Stomach (tissue), 9 donors: ENCODE measurements around the gene TNFSF13. TPM values are rescaled to one million over a fixed set of nuclear protein-coding genes. Genes with fewer than 3 reads are reported as not detected.

Experiments
- DNase-seq, 2 donors: peaks; one replicate each; pipeline versions ENCODE4 v3.0.0 to v3.0.0-alpha.2; 2013 to 2019
- H3K27ac ChIP-seq, 5 donors: fragments of 200-600 bp in 4 of 5; sonication (generic) in 4 of 5; one replicate each; pipeline ENCODE4 v1.5.1; 2013 to 2019; ENCODE audit warnings: mild to moderate bottlenecking in 1 of 5, moderate library complexity in 1 of 5
- H3K27me3 ChIP-seq, 3 donors: fragments of 200-600 bp; sonication (generic); one replicate each; pipeline ENCODE4 v1.5.1; 2017 to 2019; ENCODE audit warnings: mixed run types in 1 of 3
- H3K36me3 ChIP-seq, 4 donors: fragments of 200-600 bp; sonication (generic); 1 replicate in 3 of 4; 2 replicates in 1 of 4; pipeline ENCODE4 v1.5.1; 2016 to 2019
- H3K4me1 ChIP-seq, 4 donors: fragments of 200-600 bp; sonication (generic); one replicate each; pipeline ENCODE4 v1.5.1; 2016 to 2019
- H3K4me3 ChIP-seq, 4 donors: fragments of 200-600 bp; sonication (generic) in 3 of 4; one replicate each; pipeline ENCODE4 v1.5.1; 2016 to 2019; ENCODE audit warnings: mild to moderate bottlenecking in 1 of 4
- H3K9me3 ChIP-seq, 4 donors: fragments of 200-600 bp; sonication (generic); one replicate each; pipeline ENCODE4 v1.5.1; 2016 to 2019
- EP300 ChIP-seq: sonication (generic); formaldehyde crosslinking; IDR thresholded peaks from one replicate; pipeline ENCODE4 v1.6.1; 2017; ENCODE audit warnings: antibody characterized with exemption
- POLR2A ChIP-seq, 4 donors: fragments of 450-650 bp; IDR thresholded peaks; one replicate each; pipeline ENCODE4 v1.6.1; 2016; ENCODE audit warnings: antibody characterized with exemption in 4 of 4, control low read depth in 2 of 4, mild to moderate bottlenecking in 1 of 4, moderate library complexity in 1 of 4
- POLR2AphosphoS5 ChIP-seq, 3 donors: sonication (generic); formaldehyde crosslinking; IDR thresholded peaks; one replicate each; pipeline ENCODE4 v1.6.1; 2016; ENCODE audit warnings: antibody characterized with exemption in 3 of 3
- WGBS, 5 donors: extraction: QIAGEN DNeasy Blood & Tissue Kit in 3 of 5; methylation state at CpG; one replicate each; pipeline versions ENCODE4 v1.1.5 to v1.1.7; 2013 to 2018; 5-methylcytosine and 5-hydroxymethylcytosine counted together
- intact Hi-C: fragments of 100-400 bp; cut with DNase I; formaldehyde crosslinking; loops from one replicate; pipeline ENCODE4 v1.15.1; 2023; ENCODE audit warnings: low total_unique reads
- polyA plus RNA-seq, 3 donors: library from polyadenylated mRNA; stranded (reverse); fragments of 200-250 nt; gene quantifications; one replicate each; pipeline ENCODE4 v1.2.3, GENCODE V29; 2013
- total RNA-seq, 5 donors: library from RNA; depleted of rRNA; stranded (reverse); fragments of >200 nt; gene quantifications; one replicate each; pipeline versions ENCODE4 v1.1.0 to v1.2.3, GENCODE V29; 2014 to 2016
- TF ChIP-seq, protein P1 (sequence below), 7 experiments: fragments of 450-650 bp in 4 of 7; fragments of 200-600 bp in 3 of 7; sonication (generic) in 3 of 7; IDR thresholded peaks; one replicate each; pipeline ENCODE4 v1.5.1; 2016 to 2019; ENCODE audit warnings: antibody characterized with exemption in 7 of 7, control low read depth in 2 of 7, mild to moderate bottlenecking in 1 of 7
- donor health status: healthy with polysubstance abuse.
- donor health status: Bipolar disorder and iron deficiency.
- donor health status: healthy.

Gene TNFSF13
- total and polyA plus RNA-seq, 8 donors, result 15.6 to 55.4 (median 28.0) TPM

DNA sequence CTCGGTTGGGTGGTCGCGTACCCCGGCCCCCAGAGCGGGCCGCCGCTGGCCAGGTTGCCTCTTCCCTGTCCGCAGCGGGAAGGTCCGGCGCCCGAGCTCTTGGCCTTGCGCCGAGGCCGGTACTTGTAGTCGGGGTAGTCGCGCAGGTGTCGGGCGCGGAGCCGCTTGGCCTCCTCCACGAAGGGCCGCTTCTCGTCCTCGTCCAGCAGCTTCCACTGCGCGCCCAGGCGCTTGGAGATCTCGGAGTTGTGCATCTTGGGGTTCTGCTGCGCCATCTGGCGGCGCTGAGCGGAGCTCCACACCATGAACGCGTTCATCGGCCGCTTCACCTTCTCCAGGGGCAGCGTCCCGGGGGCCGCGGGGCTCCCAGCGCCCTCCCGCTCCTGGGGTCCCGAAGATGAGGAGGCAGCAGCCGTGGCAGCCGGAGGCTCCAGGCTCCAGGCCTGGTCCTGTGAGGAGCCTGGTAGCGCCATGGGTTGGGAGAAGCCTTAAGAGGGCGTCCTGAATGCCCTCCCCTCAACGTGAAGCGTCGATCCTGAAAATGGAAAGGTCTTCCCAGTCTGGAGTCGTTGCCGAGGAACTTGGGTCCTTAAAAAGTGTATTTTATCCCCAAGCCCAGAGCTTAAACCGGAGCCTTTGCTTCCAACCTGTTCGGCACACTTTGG, 30.8 kb downstream of the TNFSF13 start:
- intact Hi-C loops, result no loop called here
- Histone ChIP-seq H3K4me1 (peaks cover 22 to 64% (median 52%) of the 10 kb centered on the region in 4 donors), H3K27me3 (no peaks in the 10 kb centered on the region), H3K36me3 (peaks cover 33 to 82% (median 69%) of the 10 kb centered on the region in 4 donors), H3K9me3 (no peaks in the 10 kb centered on the region), H3K27ac (peak overlapping the region; percentile 10 to 83 (median 59)), H3K4me3 (peak overlapping the region; percentile 38 to 55 (median 44))
- TF ChIP-seq POLR2AphosphoS5 (IDR thresholded peaks at IDR 0.05) (peak; percentile 37 to 78 (median 47)), POLR2A (IDR thresholded peaks at IDR 0.05) (no peak), EP300 (no peak)
- TF ChIP-seq, protein P1, sequence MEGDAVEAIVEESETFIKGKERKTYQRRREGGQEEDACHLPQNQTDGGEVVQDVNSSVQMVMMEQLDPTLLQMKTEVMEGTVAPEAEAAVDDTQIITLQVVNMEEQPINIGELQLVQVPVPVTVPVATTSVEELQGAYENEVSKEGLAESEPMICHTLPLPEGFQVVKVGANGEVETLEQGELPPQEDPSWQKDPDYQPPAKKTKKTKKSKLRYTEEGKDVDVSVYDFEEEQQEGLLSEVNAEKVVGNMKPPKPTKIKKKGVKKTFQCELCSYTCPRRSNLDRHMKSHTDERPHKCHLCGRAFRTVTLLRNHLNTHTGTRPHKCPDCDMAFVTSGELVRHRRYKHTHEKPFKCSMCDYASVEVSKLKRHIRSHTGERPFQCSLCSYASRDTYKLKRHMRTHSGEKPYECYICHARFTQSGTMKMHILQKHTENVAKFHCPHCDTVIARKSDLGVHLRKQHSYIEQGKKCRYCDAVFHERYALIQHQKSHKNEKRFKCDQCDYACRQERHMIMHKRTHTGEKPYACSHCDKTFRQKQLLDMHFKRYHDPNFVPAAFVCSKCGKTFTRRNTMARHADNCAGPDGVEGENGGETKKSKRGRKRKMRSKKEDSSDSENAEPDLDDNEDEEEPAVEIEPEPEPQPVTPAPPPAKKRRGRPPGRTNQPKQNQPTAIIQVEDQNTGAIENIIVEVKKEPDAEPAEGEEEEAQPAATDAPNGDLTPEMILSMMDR (IDR thresholded peaks at IDR 0.05), result peak in 5 of 7 experiments; percentile 72 to 90 (median 84)
- WGBS, 5 donors, result 16 to 27% (median 18%) methylated on average over 20 to 56 of the region's 56 CpGs
- DNase-seq, result peak; percentile 86 to 95

DNA sequence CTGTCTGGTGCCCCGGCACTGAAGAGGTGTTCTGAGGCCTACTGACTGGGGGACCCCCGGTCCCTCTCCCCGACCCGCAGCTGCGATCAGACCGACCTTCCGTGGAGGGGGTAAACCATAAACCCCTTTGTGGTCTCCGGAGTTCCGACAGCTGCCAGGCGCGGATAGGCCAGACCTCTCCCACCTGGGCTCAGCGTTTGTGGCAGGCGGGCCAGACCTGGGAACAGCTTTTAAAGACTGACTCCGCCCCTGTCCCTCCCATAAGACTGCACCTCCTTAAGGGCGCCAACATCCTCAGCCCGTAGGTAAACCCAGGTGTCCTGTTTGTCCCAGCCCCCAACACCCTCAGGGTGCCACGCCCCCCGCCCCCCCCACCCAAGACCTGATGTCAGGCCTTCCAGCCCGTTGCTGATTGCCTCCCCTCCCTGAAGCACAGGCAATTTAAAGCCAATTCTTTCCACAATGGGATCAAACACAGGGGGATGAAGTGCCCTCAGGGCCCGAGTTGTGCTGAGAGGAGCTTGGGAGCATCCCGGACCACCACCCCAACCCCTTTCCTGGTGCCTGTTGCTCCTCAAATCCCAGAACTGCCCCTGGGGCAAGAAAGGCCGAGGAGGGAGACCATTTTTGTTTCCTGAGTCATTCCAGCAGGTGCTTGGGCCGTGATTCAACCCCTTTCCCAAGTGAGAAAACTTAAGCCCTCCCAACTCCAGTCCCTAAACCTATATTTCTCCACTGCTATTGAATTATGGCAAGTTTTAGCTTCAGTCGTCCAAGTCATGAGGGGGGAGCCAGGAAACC, 31.5 kb downstream of the TNFSF13 start, which contains the start of gene SOX15:
Gene SOX15, minus strand, starts transcription at position 204 of the 801 bp plus-strand sequence. CDS start 418 bp downstream, outside the sequence.
- intact Hi-C loops, result no loop called here
- DNase-seq, result peak in 1 of 2 donors; percentile 55
- peak within 1 kb of the TSS; percentile 38 to 55 (median 44) for H3K4me3 ChIP-seq
- H3K27me3 ChIP-seq, result no peaks in the 10 kb centered on the region
- H3K27ac ChIP-seq, result peak within 1 kb of the TSS; percentile 10 to 83 (median 59)
- TF ChIP-seq EP300 (no peak), POLR2AphosphoS5 (IDR thresholded peaks at IDR 0.05) (no peak), POLR2A (IDR thresholded peaks at IDR 0.05) (no peak)
- TF ChIP-seq, protein P1 (IDR thresholded peaks at IDR 0.05), result no peak
- H3K36me3 ChIP-seq, result peaks cover 41 to 89% (median 76%) of the 10 kb centered on the region in 4 donors
- H3K9me3 ChIP-seq, result no peaks in the 10 kb centered on the region
- H3K4me1 ChIP-seq, result peaks cover 15 to 57% (median 45%) of the 10 kb centered on the region in 4 donors
- 60 to 70% (median 61%) methylated on average over 19 to 24 of the region's 24 CpGs for WGBS, 5 donors

DNA sequence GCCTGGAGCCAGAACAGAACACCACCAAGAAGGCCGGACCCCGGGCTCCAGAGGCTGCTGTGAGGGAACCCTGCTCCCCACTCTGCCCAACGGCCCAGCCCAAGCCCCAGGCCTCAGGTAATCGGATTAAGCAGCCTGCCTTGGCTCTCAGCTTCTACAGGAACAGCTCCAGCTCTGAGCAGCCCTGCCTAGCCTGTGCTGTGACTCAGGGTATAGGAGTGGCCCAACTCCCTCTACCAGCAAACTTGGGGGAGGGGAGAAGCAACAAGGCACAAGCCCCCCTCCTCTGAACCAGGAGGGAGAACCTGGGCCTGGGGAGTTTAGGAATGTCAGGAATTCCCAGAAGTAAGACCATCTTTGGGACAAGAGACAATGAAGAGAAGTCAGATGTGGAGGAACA, 32.2 kb downstream of the TNFSF13 start:
- 72 to 86% (median 76%) methylated on average over 4 of the region's 4 CpGs for WGBS, 5 donors
- H3K27me3 ChIP-seq, result no peaks in the 10 kb centered on the region

DNA sequence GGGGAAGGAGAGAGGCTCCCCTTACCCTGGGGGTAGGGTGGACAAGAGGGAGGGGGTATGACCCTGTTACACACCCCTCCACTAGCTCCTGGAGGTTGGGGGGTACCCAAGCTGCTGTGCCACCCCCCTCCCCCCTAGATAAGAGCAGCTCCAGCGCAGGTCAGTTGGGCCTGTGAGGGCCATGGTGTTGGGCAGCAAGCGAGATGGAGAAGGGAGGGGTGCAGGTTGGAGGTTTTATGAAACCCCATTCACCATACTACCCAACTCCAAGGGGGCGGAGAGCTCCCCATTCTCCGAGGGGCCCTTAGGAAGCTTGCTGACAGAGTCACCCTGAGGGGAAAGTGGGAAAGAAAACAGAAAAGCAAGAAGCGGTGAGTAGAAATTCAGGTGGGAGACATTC, 33.0 kb downstream of the TNFSF13 start:
- H3K36me3 ChIP-seq, result peaks cover 56 to 96% (median 88%) of the 10 kb centered on the region in 4 donors
- 82 to 95% (median 88%) methylated on average over 5 of the region's 5 CpGs for WGBS, 5 donors
- no peak for TF ChIP-seq POLR2A (IDR thresholded peaks at IDR 0.05)
- TF ChIP-seq EP300, result no peak
- TF ChIP-seq POLR2AphosphoS5 (IDR thresholded peaks at IDR 0.05), result no peak
- TF ChIP-seq, protein P1 (IDR thresholded peaks at IDR 0.05), result no peak

More for the DNA sequence above, 32.2 kb downstream of the TNFSF13 start:
- Histone ChIP-seq H3K27ac (peak overlapping the region in 1 of 5 donors; percentile 10), H3K36me3 (peaks cover 47 to 96% (median 83%) of the 10 kb centered on the region in 4 donors), H3K4me3 (no peak overlapping the region), H3K9me3 (no peaks in the 10 kb centered on the region), H3K4me1 (peaks cover 14 to 50% (median 38%) of the 10 kb centered on the region in 4 donors)
- DNase-seq, result no peak
- intact Hi-C loops, result no loop called here
- TF ChIP-seq POLR2AphosphoS5 (IDR thresholded peaks at IDR 0.05) (no peak), EP300 (no peak), POLR2A (IDR thresholded peaks at IDR 0.05) (no peak)
- TF ChIP-seq, protein P1 (IDR thresholded peaks at IDR 0.05), result no peak

More for the DNA sequence above, 33.0 kb downstream of the TNFSF13 start:
- DNase-seq, result no peak
- H3K27ac ChIP-seq, result no peak overlapping the region
- H3K4me1 ChIP-seq, result peaks cover 14 to 42% (median 31%) of the 10 kb centered on the region in 4 donors
- H3K27me3 ChIP-seq, result no peaks in the 10 kb centered on the region
- intact Hi-C loops, result no loop called here
- H3K9me3 ChIP-seq, result no peaks in the 10 kb centered on the region
- H3K4me3 ChIP-seq, result no peak overlapping the region
